HepG2 (cell line): Measurements from ENCODE around the gene TTLL7.

Source experiments
- GABPA ChIP-seq, 2 experiments: IDR thresholded peaks; 2 replicates each; pipeline ENCODE4 v1.6.1; 2011 to 2016; ENCODE audit warnings: low read depth in 2 of 2, low read length in 1 of 2, missing biosample characterization in 1 of 2, missing genetic modification characterization in 1 of 2
- MAZ ChIP-seq, 2 experiments: sonication (generic) in 1 of 2; formaldehyde crosslinking in 1 of 2; IDR thresholded peaks; 2 replicates each; pipeline versions ENCODE4 v1.5.0 to v1.6.1; 2012 to 2020; ENCODE audit warnings: low read depth in 2 of 2, mild to moderate bottlenecking in 2 of 2, borderline replicate concordance in 1 of 2, improper control_type of control experiment in 1 of 2, low read length in 1 of 2, missing genetic modification reagents in 1 of 2, moderate library complexity in 1 of 2
- PBX3 ChIP-seq: sonication (generic); formaldehyde crosslinking; IDR thresholded peaks from 2 replicates; pipeline ENCODE4 v1.8.1; 2023; ENCODE audit warnings: missing genetic modification reagents, inconsistent platforms, borderline replicate concordance
- POLR2AphosphoS5 ChIP-seq: IDR thresholded peaks from 2 replicates; pipeline ENCODE4 v1.6.1; 2012; ENCODE audit warnings: low read depth, low read length

- TF ChIP-seq GABPA (IDR thresholded peaks at IDR 0.05; ENCODE audit: low read depth, low read length) (no peak), GABPA (CRISPR knock-in tag; IDR thresholded peaks at IDR 0.05; ENCODE audit: low read depth) (no peak), PBX3 (no peak), POLR2AphosphoS5 (no peak), MAZ (IDR thresholded peaks at IDR 0.05; ENCODE audit: borderline replicate concordance, low read depth, low read length) (no peak), MAZ (CRISPR knock-in tag; IDR thresholded peaks at IDR 0.05; ENCODE audit: low read depth) (no peak)
Observed at GRCh38 chr1:83905315-83905907, 93.5 kb downstream of the TTLL7 start.
